Activated CD4-positive, alpha-beta T cell treated with anti-CD3 and anti-CD28 coated beads, Interleukin-2, amount 10 ng/mL, durations not matched to agents 7 days and 5 days (primary cell): Measurements from ENCODE around the gene OR1J1. TPM values are rescaled to one million over a fixed set of nuclear protein-coding genes. Genes with fewer than 3 reads are reported as not detected.

ENCODE experiments used
- CTCF ChIA-PET: fragments of 350-600 bp; sonication (Branson Sonifier 250); formaldehyde crosslinking; loops from one replicate; lab custom pipeline; 2021; ENCODE audit warnings: antibody characterized with exemption; lab: Charles Lee
- POLR2A ChIA-PET: fragments of 350-600 bp; sonication (Branson Sonifier 250); formaldehyde crosslinking; loops from one replicate; lab custom pipeline; 2021; ENCODE audit warnings: antibody characterized with exemption; lab: Charles Lee
- DNase-seq: peaks from one replicate; pipeline ENCODE4 v3.0.0-alpha.2; 2020
- H3K27ac Mint-ChIP-seq: one replicate; pipeline ENCODE4 v1.8.0; 2021; ENCODE audit warnings: mild to moderate bottlenecking, moderate library complexity, mixed read lengths
- H3K27me3 Mint-ChIP-seq: one replicate; pipeline ENCODE4 v1.8.0; 2021; ENCODE audit warnings: mixed read lengths
- H3K36me3 Mint-ChIP-seq: one replicate; pipeline ENCODE4 v1.8.0; 2021; ENCODE audit warnings: low read depth, mixed read lengths
- H3K4me1 Mint-ChIP-seq: one replicate; pipeline ENCODE4 v1.8.0; 2021; ENCODE audit warnings: mixed read lengths
- H3K4me3 Mint-ChIP-seq: one replicate; pipeline ENCODE4 v1.8.0; 2021; ENCODE audit warnings: mild to moderate bottlenecking, moderate library complexity, mixed read lengths
- H3K9me3 Mint-ChIP-seq: one replicate; pipeline ENCODE4 v1.8.0; 2021; ENCODE audit warnings: mixed read lengths
- total RNA-seq, 2 experiments: library from RNA; stranded (reverse); gene quantifications; one replicate each; pipeline ENCODE4 v1.2.3, GENCODE V29; 2021

Gene OR1J1
- total RNA-seq, 2 experiments from 2014 or later = not detected

DNA sequence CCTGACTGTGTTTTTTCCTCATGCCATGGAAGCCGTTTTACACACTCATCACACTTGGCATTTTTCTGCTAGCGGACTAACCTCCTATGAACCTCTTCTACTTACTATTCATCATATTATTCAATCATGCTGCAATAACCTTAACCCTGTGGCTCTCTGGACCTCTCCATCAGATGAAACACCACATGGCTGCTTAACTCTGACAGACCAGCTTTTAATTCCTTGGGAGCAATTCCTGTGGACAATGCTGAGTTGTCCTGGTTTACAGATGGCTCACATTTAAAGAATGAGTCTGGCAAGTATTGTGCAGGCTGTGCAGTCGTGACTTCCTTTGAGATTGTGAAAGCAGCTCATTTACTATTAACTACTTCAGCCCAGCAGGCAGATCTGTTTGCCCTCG, 9.0 kb downstream of the OR1J1 start:
- CTCF ChIA-PET = no interaction called here
- no peak overlapping the region for H3K4me3 Mint-ChIP-seq

DNA sequence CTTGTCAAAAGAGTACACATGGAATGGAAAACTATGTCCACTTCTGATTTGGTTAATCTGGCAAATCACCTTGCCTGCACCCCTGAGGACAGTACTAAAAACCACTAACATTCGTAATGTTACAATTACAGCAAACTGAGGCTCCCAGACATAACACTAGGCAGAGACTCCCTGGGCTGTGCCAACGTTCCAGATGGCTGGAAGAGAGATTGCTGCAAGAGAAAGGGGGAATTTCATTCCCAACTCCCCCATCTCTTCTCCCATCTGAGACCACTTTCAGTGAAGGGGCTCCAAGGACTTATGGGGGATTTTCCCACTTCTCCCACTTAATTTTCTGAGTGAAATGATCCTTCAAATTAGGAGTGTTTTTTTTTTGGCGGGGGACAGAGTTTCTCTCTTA, 11.3 kb downstream of the OR1J1 start:
- peaks cover 6% of the 10 kb centered on the region for H3K36me3 Mint-ChIP-seq
- no peak for DNase-seq
- no peak overlapping the region for H3K4me3 Mint-ChIP-seq
- H3K9me3 Mint-ChIP-seq = no peaks in the 10 kb centered on the region
- peaks cover 36% of the 10 kb centered on the region for H3K27me3 Mint-ChIP-seq
- POLR2A ChIA-PET = no interaction called here
- no peak overlapping the region for H3K27ac Mint-ChIP-seq
- CTCF ChIA-PET = interaction anchor here (1.2 kb wide), 1 partner anchor 9 kb away, joined by 3 read pairs; no protein-coding TSS in a partner anchor
- H3K4me1 Mint-ChIP-seq = peaks cover 22% of the 10 kb centered on the region

More for the DNA sequence above, 9.0 kb downstream of the OR1J1 start:
- H3K36me3 Mint-ChIP-seq = peaks cover 6% of the 10 kb centered on the region
- POLR2A ChIA-PET = no interaction called here
- H3K4me1 Mint-ChIP-seq = peaks cover 19% of the 10 kb centered on the region
- no peaks in the 10 kb centered on the region for H3K9me3 Mint-ChIP-seq
- no peak for DNase-seq
- peaks cover 15% of the 10 kb centered on the region for H3K27me3 Mint-ChIP-seq
- H3K27ac Mint-ChIP-seq = no peak overlapping the region

DNA sequence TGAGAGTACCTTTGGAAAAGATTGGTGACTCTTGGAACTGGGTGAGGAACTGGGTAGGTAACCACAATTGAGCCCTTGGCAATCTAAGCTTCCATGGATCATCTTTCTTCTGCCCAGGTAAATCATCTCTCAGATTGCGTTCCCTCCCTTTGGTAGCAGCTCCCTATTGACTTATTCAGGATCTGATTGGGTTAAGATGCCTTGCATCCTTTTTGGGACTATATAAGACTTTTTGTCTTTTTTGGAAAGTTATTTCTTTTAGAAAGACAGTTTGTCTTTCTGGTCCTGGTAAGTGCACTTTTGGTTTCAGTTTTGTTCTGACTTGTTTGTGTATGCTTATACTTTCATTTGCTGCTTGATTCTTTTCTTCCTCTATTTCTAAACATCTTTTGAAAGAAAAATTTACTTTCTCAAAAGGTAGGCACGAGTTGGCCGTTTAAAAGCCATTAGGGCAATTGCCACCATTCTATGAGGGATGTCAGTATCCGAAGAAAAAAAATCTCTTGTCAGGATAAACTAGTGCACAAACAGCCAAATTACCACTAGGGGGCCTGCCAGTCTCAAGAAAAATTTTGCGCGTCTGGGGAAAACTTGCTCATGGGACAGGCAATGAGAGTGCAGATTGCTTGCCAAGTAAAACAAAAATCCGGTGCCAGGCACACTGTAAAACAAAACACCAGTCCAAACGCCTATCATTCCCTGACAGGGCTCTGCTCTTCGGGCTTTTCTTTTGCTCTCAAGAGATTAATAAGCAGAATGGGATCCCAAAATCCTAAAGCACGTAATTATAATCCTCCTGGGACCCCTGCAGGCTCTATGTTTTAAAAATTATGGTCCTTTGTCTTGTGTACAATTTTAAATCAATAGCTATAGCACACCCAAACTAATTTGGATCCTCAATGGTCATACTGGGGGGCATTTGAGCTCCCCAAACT, 12.8 kb downstream of the OR1J1 start:
- Mint-ChIP-seq H3K36me3 (peaks cover 6% of the 10 kb centered on the region), H3K27ac (peak overlapping the region; percentile 94), H3K9me3 (no peaks in the 10 kb centered on the region), H3K27me3 (peaks cover 49% of the 10 kb centered on the region), H3K4me3 (peak overlapping the region; percentile 82), H3K4me1 (peaks cover 22% of the 10 kb centered on the region)
- peak; percentile 80 for DNase-seq
- POLR2A ChIA-PET = no interaction called here
- CTCF ChIA-PET = interaction anchor here (1.2 to 1.8 kb wide), 4 partner anchors 10 to 346 kb away, joined by 3 to 6 read pairs (median 3); no protein-coding TSS in a partner anchor

DNA sequence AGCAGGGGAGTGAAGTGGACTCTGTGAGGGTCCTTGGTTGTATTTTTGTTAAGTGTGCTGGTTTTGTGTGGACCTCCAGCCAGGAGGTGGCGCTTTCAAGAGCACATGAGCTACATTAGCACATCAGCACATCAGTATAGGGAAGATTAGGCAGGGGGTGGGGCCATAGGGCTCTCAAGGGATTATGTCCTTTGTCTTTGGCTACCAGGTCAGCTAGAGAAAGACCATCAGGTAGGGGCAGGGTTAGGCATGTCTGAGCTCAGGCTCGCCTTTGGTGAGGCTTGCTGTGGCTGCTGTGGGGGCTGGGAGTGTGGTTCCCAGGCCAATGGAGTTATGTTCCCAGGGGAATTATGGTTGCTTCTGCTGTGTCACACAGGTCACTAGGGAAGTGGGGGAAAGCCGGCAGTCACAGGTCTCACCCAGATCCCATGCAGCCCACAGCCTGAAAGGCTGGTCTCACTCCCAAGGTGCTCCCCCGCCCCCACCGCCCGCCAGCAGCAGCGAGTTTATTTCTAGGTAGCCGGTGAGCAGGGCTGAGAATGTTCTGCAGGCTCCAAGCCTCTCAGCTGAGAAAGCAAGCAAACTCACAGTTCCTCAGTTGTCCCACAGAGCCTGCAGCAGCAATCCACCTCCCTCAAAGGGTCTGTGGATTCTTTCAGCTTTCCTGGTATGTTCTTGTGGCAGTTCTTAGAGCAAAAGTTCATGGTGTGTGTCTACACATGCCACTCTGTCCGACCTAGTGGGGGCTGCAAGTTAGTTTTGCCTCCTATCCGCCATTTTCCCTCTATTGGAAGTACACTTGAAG, 13.7 kb downstream of the OR1J1 start:
- H3K27ac Mint-ChIP-seq = peak overlapping the region; percentile 94
- H3K27me3 Mint-ChIP-seq = peaks cover 56% of the 10 kb centered on the region
- no peaks in the 10 kb centered on the region for H3K9me3 Mint-ChIP-seq
- peak; percentile 43 for DNase-seq
- peaks cover 22% of the 10 kb centered on the region for H3K4me1 Mint-ChIP-seq
- H3K4me3 Mint-ChIP-seq = peak overlapping the region; percentile 82
- peaks cover 6% of the 10 kb centered on the region for H3K36me3 Mint-ChIP-seq
- ChIA-PET CTCF (interaction anchor here (0.9 to 1.8 kb wide), 5 partner anchors 9 to 886 kb away, joined by 3 to 6 read pairs (median 4); no protein-coding TSS in a partner anchor), POLR2A (no interaction called here)

DNA sequence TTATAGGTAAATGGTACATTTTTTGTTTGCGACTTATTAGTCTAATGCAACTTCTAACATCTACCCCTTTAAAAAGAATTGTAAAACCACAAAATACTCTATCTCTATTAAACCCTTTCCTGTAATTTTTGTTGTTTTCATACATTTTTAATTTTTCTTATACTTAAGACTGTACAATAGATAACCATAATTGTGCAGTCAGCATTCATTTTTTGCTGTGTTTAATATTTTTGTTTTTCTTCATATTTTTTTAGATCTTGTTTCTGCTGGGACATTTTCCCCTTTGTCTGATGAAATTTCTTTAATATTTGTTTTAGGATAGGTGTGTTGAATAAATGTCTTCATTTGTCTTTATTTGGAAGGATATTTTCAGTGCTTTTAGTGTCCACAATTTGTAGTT, 19.9 kb downstream of the OR1J1 start:
- H3K27me3 Mint-ChIP-seq = peaks cover 62% of the 10 kb centered on the region
- H3K4me3 Mint-ChIP-seq = no peak overlapping the region
- ChIA-PET POLR2A (no interaction called here), CTCF (interaction anchor here (0.6 kb wide), 1 partner anchor 40 kb away, joined by 3 read pairs; no protein-coding TSS in a partner anchor)
- H3K36me3 Mint-ChIP-seq = no peaks in the 10 kb centered on the region
- H3K9me3 Mint-ChIP-seq = no peaks in the 10 kb centered on the region
- no peak for DNase-seq
- H3K4me1 Mint-ChIP-seq = no peaks in the 10 kb centered on the region
- no peak overlapping the region for H3K27ac Mint-ChIP-seq

DNA sequence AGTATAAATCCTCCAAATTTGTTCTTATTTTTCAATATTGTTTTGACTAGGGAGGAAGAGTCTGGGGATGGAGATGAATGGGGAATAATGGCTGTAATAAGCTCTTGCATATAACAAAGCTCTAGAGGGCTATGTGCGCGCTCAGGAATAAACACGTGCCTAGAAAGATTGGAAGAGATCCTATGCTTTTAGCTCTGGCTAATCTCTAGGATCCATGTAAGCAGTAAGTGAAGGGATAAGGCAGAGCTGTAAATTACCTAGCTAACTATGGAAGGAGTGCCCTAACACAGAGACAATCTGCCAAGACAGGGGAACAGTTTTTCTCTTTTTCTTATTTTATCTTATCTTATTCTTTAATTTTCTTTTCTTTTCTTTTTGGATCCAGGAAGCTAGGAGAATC, 21.6 kb downstream of the OR1J1 start:
- H3K4me1 Mint-ChIP-seq = no peaks in the 10 kb centered on the region
- no peaks in the 10 kb centered on the region for H3K9me3 Mint-ChIP-seq
- CTCF ChIA-PET = no interaction called here
- peaks cover 45% of the 10 kb centered on the region for H3K27me3 Mint-ChIP-seq
- no peak overlapping the region for H3K4me3 Mint-ChIP-seq
- no peak for DNase-seq
- H3K36me3 Mint-ChIP-seq = no peaks in the 10 kb centered on the region
- POLR2A ChIA-PET = no interaction called here
- H3K27ac Mint-ChIP-seq = no peak overlapping the region

DNA sequence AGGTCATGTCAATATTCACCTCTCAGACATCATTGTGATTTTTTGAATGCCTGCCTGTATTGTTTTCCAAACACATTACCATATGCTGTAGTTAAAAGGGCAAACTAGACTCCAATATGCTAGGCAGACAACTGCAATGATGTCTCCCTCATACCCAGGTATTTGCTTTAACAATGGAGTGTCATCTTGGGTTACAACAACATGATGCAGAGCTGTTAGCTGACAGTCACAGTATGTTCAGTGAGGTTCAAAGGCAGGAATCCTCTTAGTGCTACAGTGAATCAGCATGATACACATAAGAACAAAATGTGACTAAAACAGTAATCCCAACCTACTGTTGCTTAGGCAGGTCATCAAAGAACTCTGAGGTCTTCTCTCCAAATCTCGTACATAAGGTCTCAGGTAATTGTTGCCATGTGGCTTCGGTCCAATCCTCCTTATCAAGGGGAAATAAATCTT, 24.0 kb downstream of the OR1J1 start:
- no peaks in the 10 kb centered on the region for H3K9me3 Mint-ChIP-seq
- DNase-seq = no peak
- H3K27me3 Mint-ChIP-seq = peaks cover 26% of the 10 kb centered on the region
- ChIA-PET CTCF (no interaction called here), POLR2A (no interaction called here)
- no peak overlapping the region for H3K4me3 Mint-ChIP-seq
- no peak overlapping the region for H3K27ac Mint-ChIP-seq
- no peaks in the 10 kb centered on the region for H3K4me1 Mint-ChIP-seq
- no peaks in the 10 kb centered on the region for H3K36me3 Mint-ChIP-seq

DNA sequence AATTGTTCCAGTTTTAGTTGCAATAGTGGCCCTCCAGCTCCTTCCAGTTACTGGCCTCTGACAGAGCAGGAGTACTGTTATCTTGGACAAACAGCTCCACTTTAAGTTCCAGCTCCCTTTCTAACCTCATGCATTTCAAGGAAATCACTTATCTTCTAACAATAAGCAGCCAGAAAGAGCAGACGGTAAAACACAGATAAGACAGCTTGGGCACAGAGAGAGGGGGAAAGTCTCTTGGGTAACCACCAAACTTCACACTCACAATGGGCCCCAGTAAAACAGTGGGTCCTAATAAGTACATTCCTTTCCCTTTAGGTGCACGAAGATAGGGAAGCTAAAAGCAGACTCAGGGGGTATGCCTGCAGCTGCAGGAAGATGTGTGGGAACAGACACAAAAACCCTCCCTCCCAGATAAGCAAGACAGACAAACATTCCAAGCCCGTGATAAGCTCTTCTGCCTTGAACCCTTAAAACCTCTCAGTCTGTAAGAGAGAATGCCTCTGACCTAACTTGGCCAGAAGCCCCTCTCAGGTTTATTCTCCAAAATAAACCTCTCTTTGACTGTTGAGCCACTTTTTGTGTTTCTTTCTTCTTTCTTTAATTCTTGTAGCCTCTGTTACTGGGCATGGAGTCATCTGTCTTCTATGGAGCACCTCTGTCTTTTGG, 30.8 kb downstream of the OR1J1 start:
- Mint-ChIP-seq H3K4me3 (no peak overlapping the region), H3K4me1 (no peaks in the 10 kb centered on the region), H3K27me3 (peaks cover 33% of the 10 kb centered on the region), H3K27ac (no peak overlapping the region), H3K9me3 (no peaks in the 10 kb centered on the region), H3K36me3 (no peaks in the 10 kb centered on the region)
- POLR2A ChIA-PET = no interaction called here
- no peak for DNase-seq
- CTCF ChIA-PET = no interaction called here

DNA sequence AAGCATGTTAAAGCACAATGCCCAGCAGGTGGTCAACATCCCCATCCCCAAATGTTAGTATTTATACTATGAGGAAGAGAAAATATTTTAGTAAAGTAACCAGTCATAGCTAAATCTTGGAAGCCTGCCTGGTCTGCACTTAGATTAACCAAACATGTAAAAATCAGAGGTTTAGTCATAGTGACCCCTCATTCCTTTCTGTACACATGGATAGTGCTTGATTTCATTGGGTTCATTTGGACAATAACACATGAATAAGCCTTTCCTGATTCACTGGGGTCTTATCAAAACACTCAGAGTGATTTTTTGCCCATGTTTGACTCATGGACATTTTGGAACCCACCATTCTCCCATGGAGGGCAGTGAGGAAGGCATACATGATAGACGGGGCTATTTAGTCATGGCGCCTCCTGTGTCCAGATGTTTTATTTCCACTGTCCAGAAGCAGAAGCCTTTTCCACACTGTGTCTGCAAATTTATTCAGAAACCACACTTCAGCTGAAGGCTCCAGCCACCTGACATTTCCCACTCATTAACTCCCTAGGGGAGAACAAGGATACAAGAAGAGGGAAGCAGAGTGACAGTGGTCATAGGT, 32.5 kb downstream of the OR1J1 start:
- POLR2A ChIA-PET = no interaction called here

DNA sequence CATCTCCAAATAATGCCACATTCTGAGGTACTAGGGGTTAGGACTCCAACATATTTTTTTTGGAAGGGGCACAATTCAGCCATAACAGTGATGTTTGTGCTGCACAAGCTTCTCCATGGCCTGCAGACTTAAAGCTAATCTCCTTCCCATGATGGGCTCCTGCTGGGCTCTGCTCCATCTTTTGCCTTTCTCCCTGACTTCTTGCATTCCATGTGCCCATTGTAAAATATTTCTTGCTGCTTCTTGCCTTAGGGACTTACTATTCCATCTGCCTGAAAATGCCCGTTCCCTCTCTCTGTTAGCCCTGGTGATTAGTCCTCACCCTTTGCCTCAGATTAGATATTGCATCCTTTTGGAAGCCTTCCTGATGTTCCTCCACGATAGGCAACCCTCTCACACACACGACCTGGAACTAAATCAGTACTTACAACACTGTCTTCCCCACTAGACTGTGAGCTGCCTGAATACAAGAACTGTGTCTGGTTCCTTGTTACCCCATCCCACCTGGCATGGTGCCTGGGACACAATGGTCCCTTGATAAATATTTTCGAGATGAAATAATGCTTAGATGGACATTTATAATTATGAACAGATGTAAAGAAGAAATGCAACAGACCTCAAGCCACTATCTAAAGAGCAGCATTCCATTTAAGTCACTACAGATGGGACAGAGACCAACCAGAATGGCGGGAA, 33.5 kb downstream of the OR1J1 start:
- Mint-ChIP-seq H3K9me3 (no peaks in the 10 kb centered on the region), H3K27ac (no peak overlapping the region), H3K4me3 (no peak overlapping the region), H3K4me1 (no peaks in the 10 kb centered on the region), H3K36me3 (no peaks in the 10 kb centered on the region), H3K27me3 (peaks cover 41% of the 10 kb centered on the region)
- no peak for DNase-seq
- POLR2A ChIA-PET = no interaction called here
- CTCF ChIA-PET = no interaction called here

More for the DNA sequence above, 32.5 kb downstream of the OR1J1 start:
- Mint-ChIP-seq H3K27ac (no peak overlapping the region), H3K27me3 (peaks cover 40% of the 10 kb centered on the region), H3K4me1 (no peaks in the 10 kb centered on the region), H3K9me3 (no peaks in the 10 kb centered on the region), H3K4me3 (no peak overlapping the region), H3K36me3 (no peaks in the 10 kb centered on the region)
- no peak for DNase-seq
- CTCF ChIA-PET = interaction anchor here (0.6 kb wide), 1 partner anchor 225 kb away, joined by 3 read pairs; no protein-coding TSS in a partner anchor

DNA sequence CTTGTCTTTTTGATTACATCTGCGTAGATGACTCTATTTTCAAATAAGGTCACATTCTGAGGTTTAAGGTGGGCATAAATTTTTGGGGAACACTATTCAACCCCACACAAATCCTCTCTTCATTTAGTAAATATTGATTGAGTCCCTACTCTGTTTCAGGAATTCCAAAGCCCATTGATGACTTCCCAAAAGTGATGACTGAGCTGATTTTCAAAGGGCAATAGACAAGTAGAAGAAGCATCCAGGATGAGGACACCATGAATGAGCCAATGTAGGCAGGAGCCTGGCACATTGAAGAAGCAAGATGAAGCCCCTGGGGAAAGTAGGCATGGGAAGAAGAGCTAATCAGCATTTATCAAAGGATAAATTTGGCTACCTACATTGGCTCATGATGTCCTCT, 35.2 kb downstream of the OR1J1 start:
- no peak for DNase-seq
- Mint-ChIP-seq H3K27me3 (peaks cover 37% of the 10 kb centered on the region), H3K4me1 (no peaks in the 10 kb centered on the region), H3K36me3 (no peaks in the 10 kb centered on the region), H3K4me3 (no peak overlapping the region), H3K27ac (no peak overlapping the region), H3K9me3 (no peaks in the 10 kb centered on the region)
- CTCF ChIA-PET = no interaction called here
- POLR2A ChIA-PET = no interaction called here
